WERI-Rb-1 (cell line): ENCODE results near the gene PRR36.

ENCODE experiments used
- DNase-seq: peaks from one replicate; pipeline ENCODE4 v3.0.0-alpha.2; 2020
- H3K27ac ChIP-seq: fragments of 250-450 bp; sonication (Bioruptor Pico); 2 replicates; pipeline ENCODE4 v1.5.1; 2020; ENCODE audit warnings: mild to moderate bottlenecking, moderate library complexity
- H3K27me3 ChIP-seq: fragments of 250-450 bp; sonication (Bioruptor Pico); 2 replicates; pipeline ENCODE4 v1.5.1; 2021; ENCODE audit warnings: mild to moderate bottlenecking, low read depth, moderate library complexity; ENCODE audit not compliant: insufficient read depth, severe bottlenecking
- H3K36me3 ChIP-seq: fragments of 250-450 bp; sonication (Bioruptor Pico); 2 replicates; pipeline ENCODE4 v1.5.1; 2020; ENCODE audit warnings: mild to moderate bottlenecking, moderate library complexity
- H3K4me3 ChIP-seq: 2 replicates; pipeline ENCODE4 v1.5.1; 2011; ENCODE audit warnings: low read depth, mild to moderate bottlenecking, control low read depth, low read length
- H3K9me3 ChIP-seq: fragments of 250-450 bp; sonication (Bioruptor Pico); 2 replicates; pipeline ENCODE4 v1.5.1; 2021; ENCODE audit warnings: mild to moderate bottlenecking, moderate library complexity; ENCODE audit not compliant: severe bottlenecking
- TF ChIP-seq, protein P1 (sequence below): IDR thresholded peaks from 2 replicates; pipeline ENCODE4 v1.5.1; 2011; ENCODE audit warnings: low read depth, mild to moderate bottlenecking, control low read depth, inconsistent platforms, low read length

PRR36 gene

DNA sequence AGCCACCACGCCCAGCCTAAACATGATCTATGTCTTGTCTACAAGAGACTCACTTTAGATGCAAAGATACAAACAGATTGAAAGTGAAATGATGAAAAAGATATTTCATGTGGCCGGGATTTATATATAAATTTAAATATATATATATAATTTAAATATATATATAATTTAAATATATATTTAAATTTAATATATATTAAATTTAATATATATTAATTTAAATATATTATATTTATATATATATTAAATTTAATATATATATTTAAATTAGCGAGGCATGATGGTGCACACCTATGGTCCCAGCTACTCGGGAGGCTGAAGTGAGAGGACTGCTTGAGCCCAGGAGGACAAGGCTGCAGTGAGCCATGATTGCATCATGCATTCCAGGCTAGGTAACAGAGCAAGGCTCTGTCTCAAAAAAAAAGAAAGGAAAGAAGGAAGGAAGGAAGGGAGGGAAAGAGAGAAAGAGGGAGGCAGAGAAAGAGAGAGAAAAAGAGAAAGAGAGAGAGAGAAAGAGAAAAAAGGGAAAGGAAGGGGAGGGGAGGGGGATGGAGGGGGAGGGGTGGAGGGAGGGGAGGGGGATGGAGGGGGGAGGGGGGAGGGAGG, 51.2 kb downstream of the PRR36 start:
- Histone ChIP-seq H3K4me3 (no peak overlapping the region), H3K9me3 (peaks cover 4% of the 10 kb centered on the region), H3K36me3 (no peaks in the 10 kb centered on the region), H3K27me3 (no peaks in the 10 kb centered on the region), H3K27ac (no peak overlapping the region)
- DNase-seq, result no peak
- TF ChIP-seq, protein P1, sequence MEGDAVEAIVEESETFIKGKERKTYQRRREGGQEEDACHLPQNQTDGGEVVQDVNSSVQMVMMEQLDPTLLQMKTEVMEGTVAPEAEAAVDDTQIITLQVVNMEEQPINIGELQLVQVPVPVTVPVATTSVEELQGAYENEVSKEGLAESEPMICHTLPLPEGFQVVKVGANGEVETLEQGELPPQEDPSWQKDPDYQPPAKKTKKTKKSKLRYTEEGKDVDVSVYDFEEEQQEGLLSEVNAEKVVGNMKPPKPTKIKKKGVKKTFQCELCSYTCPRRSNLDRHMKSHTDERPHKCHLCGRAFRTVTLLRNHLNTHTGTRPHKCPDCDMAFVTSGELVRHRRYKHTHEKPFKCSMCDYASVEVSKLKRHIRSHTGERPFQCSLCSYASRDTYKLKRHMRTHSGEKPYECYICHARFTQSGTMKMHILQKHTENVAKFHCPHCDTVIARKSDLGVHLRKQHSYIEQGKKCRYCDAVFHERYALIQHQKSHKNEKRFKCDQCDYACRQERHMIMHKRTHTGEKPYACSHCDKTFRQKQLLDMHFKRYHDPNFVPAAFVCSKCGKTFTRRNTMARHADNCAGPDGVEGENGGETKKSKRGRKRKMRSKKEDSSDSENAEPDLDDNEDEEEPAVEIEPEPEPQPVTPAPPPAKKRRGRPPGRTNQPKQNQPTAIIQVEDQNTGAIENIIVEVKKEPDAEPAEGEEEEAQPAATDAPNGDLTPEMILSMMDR, result no peak

DNA sequence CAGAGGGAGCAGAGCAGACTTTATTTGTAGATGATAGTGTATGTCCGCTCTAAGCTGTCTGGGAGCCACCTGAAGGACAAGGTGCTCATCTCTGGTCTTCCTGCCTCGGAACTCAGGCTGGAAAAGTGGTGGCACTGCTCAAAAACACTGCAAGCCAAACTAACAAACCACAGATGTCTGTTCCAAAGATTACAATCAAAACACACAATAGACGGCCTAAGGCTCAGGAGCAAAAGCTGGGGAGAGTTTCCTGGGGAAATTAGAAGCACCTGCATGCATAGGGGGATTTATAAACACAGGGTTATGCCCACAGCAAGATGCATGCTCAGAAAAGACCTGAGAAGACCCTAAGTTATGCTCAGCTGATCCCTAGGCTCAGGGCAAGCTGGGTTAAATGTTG, 53.6 kb downstream of the PRR36 start:
- DNase-seq, result no peak
- Histone ChIP-seq H3K9me3 (peaks cover 9% of the 10 kb centered on the region), H3K27ac (no peak overlapping the region), H3K27me3 (no peaks in the 10 kb centered on the region), H3K4me3 (no peak overlapping the region), H3K36me3 (no peaks in the 10 kb centered on the region)
- TF ChIP-seq, protein P1, result no peak

DNA sequence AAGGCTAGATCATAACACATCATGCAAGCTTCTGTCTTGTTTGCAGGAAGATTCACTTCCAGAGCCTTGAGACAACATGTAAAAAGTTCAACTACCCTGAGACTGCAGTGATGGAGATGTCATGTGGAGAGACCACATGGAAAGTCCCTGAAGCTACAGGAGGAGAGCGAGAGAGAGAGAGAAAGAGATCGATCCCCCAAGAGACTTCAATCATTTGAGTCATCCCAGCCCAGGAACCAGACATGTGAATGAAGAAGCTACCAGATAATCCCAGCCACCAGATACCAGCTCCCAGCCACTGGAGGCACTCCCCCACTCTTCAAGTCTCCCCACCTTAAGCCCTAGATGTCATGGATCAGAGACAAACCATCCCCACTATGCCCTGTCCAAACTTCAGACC, 54.9 kb downstream of the PRR36 start:
- DNase-seq, result no peak
- no peaks in the 10 kb centered on the region for H3K27me3 ChIP-seq
- H3K27ac ChIP-seq, result no peak overlapping the region
- H3K36me3 ChIP-seq, result no peaks in the 10 kb centered on the region
- TF ChIP-seq, protein P1, result no peak
- H3K9me3 ChIP-seq, result peaks cover 9% of the 10 kb centered on the region
- H3K4me3 ChIP-seq, result no peak overlapping the region

DNA sequence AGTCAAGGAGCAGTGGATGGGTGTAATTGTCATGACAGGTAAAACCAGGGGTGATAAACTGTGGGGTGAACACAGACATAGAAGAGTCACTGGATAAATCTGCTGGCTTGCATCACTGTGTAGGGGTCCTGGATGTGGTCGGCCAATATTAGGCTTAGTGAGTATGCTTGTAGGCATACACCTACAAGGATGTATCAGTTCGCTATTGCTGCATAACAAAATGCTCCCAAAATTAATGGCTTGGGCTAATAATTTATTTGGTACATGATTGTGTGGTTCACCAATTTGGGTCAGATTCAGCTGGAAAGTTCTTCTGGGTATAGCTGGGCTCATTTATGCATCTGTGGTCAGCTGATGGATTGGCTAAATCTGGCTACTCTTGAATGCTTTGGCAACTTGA, 55.4 kb downstream of the PRR36 start:
- Histone ChIP-seq H3K27me3 (no peaks in the 10 kb centered on the region), H3K36me3 (no peaks in the 10 kb centered on the region), H3K27ac (no peak overlapping the region), H3K9me3 (peaks cover 9% of the 10 kb centered on the region), H3K4me3 (no peak overlapping the region)
- DNase-seq, result no peak
- TF ChIP-seq, protein P1, result no peak
